ENCODE results near the gene ZNF266. TPM values are rescaled to one million over a fixed set of nuclear protein-coding genes. Genes with fewer than 3 reads are reported as not detected.

ZNF266 gene
- total RNA-seq, 4 donors from 2014 or later = 15.6 to 28.4 (median 20.3) TPM

DNA sequence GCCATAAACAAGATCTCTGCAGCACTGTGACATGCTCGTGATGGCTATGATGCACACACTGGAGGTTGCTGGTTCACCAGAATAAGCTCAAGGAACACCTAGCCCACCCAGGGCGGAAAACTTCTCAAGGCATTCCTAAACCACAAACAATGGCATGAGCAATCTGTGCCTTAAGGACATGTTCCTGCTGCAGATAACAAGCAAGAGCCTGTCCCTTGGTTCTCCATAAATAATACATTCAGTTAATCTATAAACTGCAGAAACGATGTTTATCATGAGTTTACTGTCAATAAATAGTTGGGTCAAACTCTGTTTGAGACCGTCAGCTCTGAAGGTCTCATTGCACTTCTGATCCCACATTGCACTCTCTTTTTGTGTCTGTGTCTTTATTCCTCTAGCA, 18.6 kb upstream of the ZNF266 start:
- DNase-seq (ENCODE audit: low spot score) (no peak), ATAC-seq (ENCODE audit: low FRiP score) (no peak)
- no peak for TF ChIP-seq CTCF (IDR thresholded peaks at IDR 0.05)

DNA sequence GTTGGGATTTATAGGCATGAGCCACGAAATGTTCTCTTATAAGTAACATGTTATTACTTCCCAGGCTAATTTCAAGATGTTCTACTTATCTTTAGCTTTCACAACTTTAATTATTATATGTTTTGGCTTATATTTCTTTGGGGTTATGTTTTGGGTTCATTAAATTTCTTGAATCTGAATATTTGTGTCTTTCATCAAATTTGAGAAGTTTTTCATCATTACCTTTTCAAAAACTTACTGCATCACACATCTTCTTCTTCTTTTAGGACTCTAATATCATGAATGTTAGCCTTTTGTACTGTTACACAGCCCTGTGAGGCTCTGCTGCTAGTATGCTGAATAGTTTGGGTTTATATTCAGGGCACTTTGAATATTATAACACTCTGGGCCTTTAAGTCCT, 9.7 kb upstream of the ZNF266 start:
- TF ChIP-seq CTCF (IDR thresholded peaks at IDR 0.05) = no peak
- no peak for DNase-seq (ENCODE audit: low spot score)
- ATAC-seq (ENCODE audit: low FRiP score) = no peak

DNA sequence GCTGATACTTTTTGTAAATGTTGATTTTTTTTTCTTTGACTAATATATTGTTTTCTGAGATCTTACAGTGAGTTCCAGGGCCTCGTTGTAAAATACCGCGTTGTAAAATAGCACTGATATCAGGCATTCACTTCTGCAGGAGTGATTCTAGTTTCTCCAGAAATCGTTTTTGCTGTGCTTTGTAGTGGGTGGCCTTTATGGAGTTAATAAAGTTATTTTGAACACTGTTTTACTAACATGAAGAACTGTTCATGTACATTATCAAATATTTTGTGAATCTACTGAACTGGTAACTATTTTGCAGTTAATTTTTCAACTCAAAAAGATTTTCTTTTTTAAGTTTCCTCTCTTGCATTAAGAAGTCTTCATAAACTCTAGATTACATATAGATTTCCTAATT, 985 bp upstream of the ZNF266 start:
- TF ChIP-seq CTCF (IDR thresholded peaks at IDR 0.05) = no peak
- DNase-seq (ENCODE audit: low spot score) (no peak), ATAC-seq (ENCODE audit: low FRiP score) (no peak)

DNA sequence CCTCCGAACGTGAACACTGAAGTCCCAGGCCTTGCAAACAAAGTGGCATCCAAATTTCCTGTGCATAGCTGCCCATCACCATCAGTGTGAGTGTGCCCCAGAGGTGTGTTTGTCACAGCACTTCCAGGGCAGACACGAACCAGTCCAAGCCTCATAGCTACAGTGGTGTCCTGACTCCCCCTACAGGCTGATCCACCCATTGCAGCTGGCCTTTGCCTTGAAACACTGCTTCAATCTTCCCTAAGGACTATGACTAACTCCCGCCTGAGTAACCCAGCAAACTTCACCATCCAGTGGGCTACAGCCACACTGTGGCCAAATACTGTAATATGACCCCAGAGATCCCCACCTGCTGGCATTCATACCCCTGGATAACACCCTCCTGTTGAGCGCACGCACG, 3.9 kb downstream of the ZNF266 start:
- TF ChIP-seq CTCF (IDR thresholded peaks at IDR 0.05) = no peak
- no peak for ATAC-seq (ENCODE audit: low FRiP score)
- no peak for DNase-seq (ENCODE audit: low spot score)

- DNase-seq (ENCODE audit: low spot score) (no peak), ATAC-seq (ENCODE audit: low FRiP score) (no peak)
- no peak for TF ChIP-seq CTCF (IDR thresholded peaks at IDR 0.05)
These were observed 4.9 kb downstream of the ZNF266 start for GRCh38 chr19:9430444-9430843.

GRCh38 chr19:9427941-9428340, 7.4 kb downstream of the ZNF266 start:
- ATAC-seq (ENCODE audit: low FRiP score) = no peak
- DNase-seq (ENCODE audit: low spot score) = no peak
- no peak for TF ChIP-seq CTCF (IDR thresholded peaks at IDR 0.05)

DNA sequence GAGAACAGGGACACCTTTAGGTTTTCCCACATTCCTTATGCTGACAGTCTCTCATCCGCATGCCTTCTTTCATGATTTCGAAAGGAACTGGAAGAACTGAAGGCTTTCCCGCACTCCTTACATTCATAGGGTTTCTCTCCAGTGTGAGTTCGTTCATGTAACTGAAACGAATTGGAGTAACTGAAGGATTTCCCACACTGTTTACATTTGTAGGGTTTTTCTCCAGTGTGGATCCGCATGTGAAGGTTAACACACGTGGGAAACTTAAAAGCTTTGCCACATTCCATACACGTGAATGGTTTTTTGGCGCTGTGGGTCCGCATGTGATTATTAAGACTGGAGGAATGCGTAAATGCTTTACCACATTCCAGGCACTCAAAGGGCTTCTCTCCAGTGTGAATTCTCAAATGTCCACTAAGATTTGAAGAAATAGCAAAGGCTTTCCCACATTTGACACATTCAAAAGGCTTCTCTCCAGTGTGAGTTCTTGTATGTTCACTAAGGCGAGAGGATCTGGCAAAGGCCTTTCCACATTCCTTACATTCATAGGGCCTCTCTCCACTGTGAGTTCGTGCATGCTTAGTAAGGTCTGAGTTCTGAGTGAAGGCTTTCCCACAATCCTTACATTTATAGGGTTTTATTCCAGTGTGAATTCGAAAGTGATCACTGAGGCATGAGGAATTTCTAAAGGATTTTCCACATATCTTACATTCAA, 22.0 kb downstream of the ZNF266 start:
- no peak for TF ChIP-seq CTCF (IDR thresholded peaks at IDR 0.05)
- no peak for ATAC-seq (ENCODE audit: low FRiP score)
- DNase-seq (ENCODE audit: low spot score) = no peak
